HG03039 (cell line): ENCODE results near the gene SMIM1.
"Not testable (repeated sequence)": the region's sequence is repeated elsewhere in the genome, so short reads cannot be mapped to it uniquely, and the experiment has no call there.

Experiments
- ATAC-seq: cut with Tn5 transposase; IDR thresholded peaks from one replicate; pipeline ENCODE4 v1.9.1; 2021; ENCODE audit warnings: mild to moderate bottlenecking, moderate library complexity; ENCODE audit not compliant: unreplicated experiment

SMIM1 gene

DNA sequence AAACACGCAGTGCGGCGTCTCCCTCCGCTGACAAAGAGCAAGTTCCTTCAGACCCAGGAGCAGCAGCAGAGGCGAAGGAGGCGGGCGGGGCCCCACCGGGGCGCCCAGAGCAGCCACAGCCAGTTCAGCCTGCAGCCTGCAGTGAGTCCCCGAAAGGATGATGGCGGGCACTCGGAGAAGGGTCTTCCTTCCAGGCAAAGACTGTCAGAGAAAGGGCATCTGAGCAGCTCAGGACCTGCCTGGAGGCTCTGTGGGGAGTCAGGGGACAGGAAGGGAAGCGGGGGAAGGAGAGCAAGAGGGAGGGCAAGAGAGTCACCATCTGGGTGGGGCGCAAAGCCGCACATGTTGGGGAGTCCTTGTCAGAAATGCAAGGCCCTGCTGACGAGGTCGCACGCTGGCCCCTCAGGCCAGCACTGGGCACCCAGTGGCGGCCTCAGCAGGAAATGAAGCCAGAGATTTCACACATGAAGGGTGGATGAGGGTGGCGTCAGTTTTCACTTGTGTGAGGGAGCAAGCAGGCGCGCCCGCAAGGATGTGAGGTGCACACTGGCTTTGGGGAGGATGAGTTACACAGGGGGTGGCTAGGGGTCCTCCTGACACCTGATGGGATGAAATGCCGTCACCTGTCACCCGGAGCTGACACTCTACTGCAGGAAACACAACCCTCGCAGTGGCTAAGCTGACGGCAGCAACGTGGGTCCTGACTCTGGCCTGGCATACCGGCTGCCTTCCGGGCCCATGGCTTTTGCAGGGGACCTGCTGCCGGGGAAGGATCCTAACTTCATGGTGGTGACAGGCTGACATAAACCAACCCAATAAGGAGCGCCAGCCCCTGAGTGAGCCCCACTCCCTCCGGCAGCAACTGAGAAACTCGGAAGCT, 17.1 kb downstream of the SMIM1 start:
- ATAC-seq, result no peak

DNA sequence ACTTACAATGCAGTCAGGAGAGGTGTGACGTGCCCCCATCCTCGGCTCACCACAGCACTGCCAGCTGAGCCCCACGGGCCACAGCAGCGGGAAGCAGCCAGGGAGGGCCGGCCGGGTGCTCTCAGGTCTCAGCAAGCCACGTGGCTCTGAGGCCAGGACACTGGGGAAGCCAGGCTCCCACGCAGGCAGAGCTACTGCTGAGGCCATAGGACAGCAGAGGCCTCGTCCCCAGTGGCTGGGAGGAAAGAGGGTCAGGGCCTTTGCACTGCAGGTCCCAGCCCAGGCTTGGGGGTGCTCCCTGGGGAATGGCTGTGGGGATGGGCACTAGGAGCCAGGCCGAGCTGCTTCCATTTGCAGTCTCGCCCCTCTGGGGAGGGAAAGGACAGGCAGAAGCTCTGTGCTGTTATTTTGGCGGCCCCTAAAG, 18.0 kb downstream of the SMIM1 start:
- ATAC-seq, result no peak

DNA sequence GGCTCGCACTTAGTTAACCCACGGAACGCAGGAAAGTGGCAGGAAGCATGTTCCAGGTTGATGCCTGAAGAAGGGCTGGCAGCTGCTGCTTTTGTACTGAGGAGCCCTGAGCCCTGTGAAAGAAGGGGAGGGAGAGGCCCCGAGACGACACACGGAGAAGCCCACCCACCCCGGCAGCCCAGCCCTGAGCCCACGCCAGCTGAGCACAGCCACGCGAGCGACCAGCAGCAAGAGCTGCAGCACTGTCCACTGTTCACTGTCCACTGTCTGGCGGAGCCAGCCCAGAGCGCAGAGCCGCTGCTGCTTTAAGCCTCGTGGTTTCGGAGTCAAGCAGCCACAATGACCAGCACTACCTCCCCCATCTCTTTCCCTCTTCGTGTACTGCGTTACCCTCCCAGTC, 18.4 kb downstream of the SMIM1 start:
- no peak for ATAC-seq

DNA sequence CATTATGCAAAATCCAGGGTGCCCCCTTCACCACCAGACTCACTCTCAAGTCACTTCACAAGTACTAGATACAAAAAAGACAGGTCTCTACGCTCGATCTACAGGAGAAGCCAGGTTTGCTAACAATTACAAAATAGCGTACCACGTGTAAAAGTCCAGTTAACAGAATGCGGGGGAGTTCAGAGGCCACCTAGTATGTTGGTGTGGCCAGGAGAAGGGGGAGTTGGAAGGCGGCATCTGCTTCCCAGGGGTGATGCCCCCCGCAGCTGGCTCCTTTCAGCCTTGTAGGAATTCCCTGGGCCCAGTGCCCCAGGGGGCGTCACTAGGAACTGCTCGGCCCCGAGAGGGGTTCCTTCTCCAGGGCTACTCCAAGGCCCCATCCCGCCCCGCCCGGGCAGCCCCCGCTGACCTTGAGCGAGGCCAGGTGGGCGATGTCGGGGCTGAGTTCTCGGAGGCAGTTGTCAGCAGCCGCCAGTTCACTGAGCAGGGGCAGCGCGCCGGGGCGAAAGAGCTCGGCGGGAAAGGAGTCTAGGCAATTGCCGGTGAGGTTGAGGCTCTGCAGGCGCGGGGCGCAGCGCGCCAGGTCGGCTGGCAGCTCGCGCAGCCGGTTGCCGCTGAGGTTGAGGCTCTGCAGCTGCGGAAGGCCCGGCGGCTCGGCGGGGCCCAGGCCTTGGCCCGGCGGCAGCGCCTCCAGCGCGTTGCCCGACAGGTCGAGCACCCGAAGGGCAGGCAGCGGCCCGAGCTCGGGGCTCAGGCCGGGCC, 23.1 kb downstream of the SMIM1 start:
- no peak for ATAC-seq

DNA sequence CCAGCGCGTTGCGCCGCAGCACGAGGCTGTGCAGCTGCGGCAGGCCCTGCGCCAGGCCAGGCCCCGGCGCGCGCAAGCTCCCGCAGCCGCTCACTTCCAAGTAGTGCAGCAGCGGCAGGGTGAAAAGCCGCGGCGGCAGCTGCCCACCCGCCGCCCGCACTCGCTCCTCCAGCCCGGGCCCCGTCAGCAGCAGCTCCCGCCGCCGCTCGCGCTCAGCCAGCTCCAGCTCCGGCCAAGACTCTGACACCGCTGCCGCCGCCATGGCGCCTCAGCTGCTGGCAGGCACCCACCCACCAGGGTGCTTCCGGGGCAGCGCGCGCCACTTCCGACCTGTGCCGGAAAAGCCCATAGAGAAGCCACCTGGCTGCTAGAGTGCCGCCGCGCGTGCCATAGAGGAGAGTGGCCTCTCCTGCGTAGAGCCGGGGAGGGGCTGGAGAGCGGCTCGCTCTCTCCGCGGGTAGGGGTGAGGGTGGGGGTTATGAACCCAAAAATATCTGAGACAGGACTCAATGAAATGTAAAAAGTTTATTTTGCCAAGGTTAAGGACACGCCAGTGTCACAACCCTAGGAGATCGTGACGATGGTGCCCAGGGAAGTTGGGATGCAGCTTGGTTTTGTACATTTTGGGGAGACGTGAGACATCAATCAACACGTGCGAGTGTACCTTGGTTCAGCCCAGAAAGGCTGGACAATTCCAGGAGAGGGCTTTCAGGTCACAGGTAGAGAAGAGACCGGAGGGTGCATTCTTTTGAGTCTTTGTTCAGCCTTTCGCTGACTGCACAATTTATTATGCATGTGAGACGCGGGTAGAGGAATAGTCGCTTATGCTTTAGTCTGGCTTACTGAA, 23.9 kb downstream of the SMIM1 start, which contains the start of gene LRRC47:
Gene LRRC47 (minus strand): TSS at position 284 of the 847 bp plus-strand sequence. CDS start 22 bp downstream, at position 262.
- ATAC-seq, result peak; percentile 92

DNA sequence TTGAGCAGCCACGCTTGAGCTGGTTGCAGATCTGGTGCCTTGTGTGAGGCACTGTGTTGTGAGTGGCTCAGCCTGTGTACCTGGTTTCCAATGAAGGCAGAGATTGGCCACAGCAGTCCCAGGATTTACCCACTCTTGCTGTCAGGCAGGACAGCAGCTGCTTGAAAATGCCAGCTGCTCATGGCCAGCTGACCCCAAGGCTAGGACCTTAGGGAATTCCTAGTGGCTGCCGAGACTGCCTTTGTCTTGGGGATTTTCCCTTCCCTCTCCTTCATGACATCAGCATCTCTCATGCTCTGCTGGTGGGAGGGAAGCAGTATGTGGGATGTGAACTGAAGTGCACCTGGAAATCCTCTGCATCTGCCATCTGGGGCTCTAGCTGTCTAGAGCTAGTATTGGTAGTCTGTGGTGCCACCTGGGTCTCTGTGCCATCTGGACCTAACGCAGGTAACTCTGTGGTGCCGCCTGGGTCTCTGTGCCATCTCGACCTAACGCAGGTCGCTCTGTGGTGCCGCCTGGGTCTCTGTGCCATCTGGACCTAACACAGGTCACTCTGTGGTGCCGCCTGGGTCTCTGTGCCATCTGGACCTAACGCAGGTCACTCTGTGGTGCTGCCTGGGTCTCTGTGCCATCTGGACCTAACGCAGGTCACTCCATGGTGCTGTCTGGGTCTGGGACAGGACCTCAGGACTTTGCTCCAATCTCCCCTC, 27.6 kb downstream of the SMIM1 start:
- no peak for ATAC-seq

GRCh38 chr1:3800795-3801194, 28.2 kb downstream of the SMIM1 start:
- ATAC-seq, result not testable (repeated sequence)

DNA sequence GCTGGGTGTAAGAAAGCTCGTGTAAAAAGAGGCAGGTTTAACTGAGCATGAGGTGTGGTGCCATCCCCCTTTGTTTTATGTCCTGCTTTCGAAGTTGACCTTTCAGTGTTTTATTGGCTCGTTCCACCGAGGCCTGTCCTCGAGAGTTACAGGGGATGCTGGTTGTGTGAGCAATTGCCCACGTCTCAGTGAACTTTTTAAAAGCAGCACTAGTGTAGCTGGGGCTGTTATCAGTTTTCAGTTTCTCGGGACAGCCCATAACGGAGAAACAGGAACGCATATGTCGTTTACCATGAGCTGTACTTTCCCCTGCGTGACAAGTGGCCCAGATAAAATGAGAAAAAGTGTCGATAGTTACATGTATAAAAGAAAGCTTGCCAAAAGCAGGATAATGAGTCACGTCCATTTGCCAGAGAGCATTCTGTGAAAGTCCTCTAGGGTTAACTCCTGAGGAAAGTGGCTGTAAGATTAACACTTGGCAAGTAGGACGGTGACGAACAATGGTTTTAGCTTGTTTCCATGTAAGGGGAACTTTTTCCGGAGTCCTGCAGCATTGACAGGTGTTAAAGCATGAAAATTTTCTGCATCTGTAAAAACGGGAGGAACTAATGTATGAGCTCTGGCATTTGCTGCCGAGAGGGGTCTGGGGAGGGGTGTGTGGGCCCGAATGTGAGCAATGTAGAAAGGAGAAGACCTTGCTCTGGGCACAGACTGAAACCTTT, 31.5 kb downstream of the SMIM1 start:
- no peak for ATAC-seq

DNA sequence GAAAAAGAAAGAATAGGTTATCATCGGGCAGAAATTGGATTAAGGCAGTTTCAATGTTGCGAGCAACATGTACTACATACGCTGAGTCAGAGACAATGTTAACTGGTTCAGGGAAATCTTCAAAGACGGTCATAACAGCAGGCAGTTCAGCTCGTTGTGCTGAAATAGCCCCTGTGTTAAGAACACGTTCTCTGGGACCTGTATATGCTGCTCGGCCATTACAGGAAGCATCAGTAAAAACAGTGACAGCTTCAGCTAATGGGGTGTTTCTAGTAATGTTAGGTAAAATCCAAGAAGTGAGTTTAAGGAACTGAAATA, 32.0 kb downstream of the SMIM1 start:
- ATAC-seq, result not testable (repeated sequence)

DNA sequence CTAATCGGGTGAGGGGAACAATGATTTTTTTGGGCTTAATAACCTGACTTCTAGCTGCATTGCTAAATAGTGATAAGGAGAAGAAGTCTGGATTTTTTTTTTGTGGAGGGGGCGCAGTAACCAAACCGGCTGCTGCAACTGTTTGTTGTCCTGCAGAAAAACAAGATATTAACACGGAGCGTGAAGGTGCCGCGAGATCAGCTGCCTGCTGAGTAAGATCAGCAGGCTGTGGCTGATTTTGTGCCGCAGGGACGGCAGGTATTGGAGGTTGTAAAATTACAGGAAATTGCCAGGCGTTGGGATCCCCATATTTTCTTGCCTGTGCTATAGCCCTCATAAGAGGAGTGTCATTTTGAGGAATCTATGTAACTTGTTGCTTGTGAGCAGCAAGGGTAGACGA, 32.5 kb downstream of the SMIM1 start:
- ATAC-seq, result no peak

- ATAC-seq, result no peak
These were observed 35.2 kb downstream of the SMIM1 start for GRCh38 chr1:3807769-3808168.

DNA sequence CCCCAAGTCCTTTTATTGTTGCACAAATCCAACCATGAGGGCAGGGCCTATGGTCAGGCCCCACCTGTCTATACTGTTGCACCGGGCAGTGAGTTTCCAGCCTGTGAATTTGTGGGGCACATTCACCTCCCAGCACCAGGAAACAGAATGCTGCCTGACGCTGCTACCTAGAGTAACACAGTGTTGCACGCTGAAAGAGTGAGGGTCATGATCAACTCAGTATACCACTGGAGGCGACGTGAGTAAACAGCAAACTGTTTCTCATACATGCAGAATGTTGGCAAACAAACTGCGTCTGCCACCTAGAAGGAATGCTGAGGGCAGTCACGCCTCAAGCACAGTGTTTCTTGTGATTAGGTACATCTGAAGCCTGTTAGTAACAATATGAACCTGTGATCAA, 37.1 kb downstream of the SMIM1 start:
- ATAC-seq, result no peak

GRCh38 chr1:3810149-3810761, 37.7 kb downstream of the SMIM1 start:
- not testable (repeated sequence) for ATAC-seq

DNA sequence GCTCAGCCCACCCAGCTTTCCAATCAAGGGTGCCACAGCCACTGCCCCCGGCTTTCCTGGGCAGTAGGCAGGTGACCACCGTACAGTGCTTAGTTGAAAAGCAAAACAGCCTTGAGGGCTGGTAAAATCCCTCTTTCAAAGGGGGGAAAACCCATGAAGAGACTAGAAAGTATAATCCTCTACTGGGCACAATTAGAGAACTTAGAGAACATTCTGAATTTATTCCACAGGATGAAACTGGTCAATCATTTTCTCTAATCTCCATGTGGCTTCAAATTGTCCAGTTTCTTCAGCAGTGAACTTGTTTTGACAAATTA, 39.0 kb downstream of the SMIM1 start:
- no peak for ATAC-seq

- no peak for ATAC-seq
These were observed 41.5 kb downstream of the SMIM1 start for GRCh38 chr1:3814065-3814464.

DNA sequence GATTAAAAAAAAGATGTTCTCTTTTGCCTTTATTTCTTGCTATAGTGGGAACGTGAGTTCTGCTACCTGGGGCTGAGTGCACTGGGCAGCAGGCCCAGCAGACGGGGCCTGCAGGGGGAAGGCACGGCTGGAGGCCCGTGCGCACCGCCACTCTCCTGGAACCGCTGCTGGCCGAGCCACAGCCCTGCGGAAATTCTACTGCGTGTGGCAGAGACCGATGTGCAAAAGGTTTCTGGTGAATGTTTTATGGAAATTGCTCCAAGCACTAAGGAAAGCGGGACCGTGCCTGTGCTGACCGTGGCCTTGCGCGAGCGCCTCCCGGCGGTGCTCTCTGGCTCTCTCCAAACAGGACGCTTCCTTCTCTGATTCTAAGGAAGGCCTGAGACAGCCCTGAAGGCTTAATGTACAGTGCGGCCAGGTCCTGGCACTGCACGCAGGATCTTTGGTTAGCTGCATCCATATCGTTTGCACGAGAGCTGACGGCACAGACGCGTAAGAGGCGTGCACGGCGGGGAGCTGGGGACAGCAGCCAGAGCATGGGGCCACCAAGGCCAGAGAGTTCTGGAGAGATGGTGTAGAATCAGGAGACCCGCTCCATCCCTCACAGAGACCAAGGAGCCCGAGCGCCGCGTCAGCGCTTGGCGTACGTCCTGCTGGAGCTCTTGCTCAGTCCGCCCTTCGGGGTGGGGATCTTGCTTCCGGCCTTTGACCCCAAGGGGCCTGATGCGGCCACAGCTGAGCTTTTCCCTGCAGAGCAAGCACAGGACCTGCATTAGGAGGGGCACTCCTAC, 42.4 kb downstream of the SMIM1 start:
- no peak for ATAC-seq

DNA sequence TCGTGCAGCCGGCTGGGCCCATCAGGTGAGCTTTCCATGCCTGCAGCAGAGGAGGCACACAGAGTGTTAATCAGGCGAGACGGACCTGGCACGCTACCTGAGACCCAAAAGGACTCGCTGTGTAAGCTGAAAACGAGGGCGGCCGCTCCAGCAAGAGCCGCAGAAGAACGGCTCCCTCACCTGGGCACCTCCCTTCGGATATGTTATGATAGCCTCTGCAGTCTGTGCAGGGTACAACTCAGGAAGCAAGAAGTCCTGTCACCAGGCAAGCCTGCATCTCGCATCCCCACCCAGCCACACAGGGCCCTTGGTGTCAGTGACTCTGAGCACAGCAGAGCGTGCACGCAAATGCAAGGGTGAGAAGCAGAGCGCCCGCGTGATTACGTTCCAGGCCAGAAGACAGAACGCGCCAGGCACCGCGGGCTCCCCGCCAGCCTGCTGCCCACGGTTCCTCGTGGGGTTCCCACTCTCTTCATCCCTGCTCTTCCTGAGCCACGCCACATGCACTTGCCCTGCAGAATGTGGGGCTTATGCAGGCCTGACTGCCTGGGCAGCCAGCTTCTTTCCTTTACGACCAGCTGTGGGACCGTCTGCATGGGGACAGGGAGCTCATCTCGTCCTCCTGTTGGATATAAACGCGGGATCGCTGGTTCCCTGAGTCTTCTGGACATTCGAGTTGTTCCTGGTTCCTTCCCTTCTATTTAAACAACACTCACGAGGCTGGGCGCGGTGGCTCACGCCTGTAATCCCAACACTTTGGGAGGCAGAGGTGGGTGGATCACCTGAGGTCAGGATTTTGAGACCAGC, 44.0 kb downstream of the SMIM1 start:
- no peak for ATAC-seq

DNA sequence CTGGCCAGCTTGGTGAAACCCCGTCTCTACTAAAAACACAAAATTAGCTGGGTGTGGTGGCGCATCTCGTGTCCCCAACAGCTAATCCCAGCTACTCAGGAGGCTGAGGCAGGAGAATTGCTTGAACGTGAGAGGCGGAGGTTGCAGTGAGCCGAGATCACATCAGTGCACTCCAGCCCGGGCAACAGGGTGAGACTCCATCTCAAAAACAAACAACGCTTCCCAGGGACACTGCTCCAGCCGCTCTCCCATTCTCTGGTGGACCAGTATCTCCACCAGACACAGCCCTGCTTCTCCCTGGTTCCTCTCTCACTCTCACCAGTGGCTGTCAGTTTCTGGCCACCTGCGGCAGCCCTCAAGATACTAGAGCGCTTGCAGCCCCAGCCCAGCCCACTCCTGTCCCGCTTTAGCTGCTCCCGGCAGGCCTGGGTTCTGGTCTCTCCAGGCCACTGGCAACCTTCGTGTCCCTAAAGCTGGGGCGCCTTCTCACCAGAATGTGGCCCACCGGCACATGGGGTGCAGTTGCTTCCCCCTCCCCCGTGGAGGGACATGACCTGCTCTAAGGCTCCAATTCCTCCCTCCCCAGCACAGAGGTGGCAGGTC, 44.7 kb downstream of the SMIM1 start:
- ATAC-seq, result no peak
